Measurements from ENCODE around the gene KCNIP4. TPM values are rescaled to one million over a fixed set of nuclear protein-coding genes. Genes with fewer than 3 reads are reported as not detected.

The KCNIP4 gene
- total and polyA plus RNA-seq, 10 of the 15 experiments (the other 5 are each of a cell fraction or from before 2014, with no cell fraction given) = 0.03 to 0.23 (median 0.13) TPM; not detected in 7

GRCh38 chr4:21113496-21114223, 834.9 kb downstream of the KCNIP4 start:
- WGBS (ENCODE audit: insufficient coverage, insufficient replicate concordance, low lambda C conversion rate, missing lambda C conversion rate) = 25% methylated on average over 3 of the region's 3 CpGs
- in situ Hi-C loops (cut with MboI) = no loop called here
- RAD21 ChIA-PET (ENCODE audit: unreplicated experiment) = no interaction called here
- no peaks in the 10 kb centered on the region for H3K27me3 ChIP-seq (replicated peaks in 1 of 2; ENCODE audit: control insufficient read depth in 2 of 2, insufficient read depth in 2 of 2, low read length in 1 of 2)
- H3K9me3 ChIP-seq (replicated peaks; ENCODE audit: control insufficient read depth, insufficient read depth, low read length) = no peaks in the 10 kb centered on the region
- DNase-seq (ENCODE audit: low read depth, low spot score) (no peak), FAIRE-seq (no peak), ATAC-seq (no peak)
- H3K9ac ChIP-seq (ENCODE audit: control insufficient read depth, insufficient read depth, low read length) = no peak overlapping the region
- H3K79me2 ChIP-seq (ENCODE audit: control insufficient read depth, insufficient read depth, low read length) = no peaks in the 10 kb centered on the region
- no peaks in the 10 kb centered on the region for H3K36me3 ChIP-seq (ENCODE audit: control insufficient read depth in 2 of 2, insufficient read depth in 2 of 2, low read length in 1 of 2)
- BruUV-seq (replicated peaks) = no TSS peak
- no peak overlapping the region for H3K4me3 ChIP-seq
- POLR2A ChIA-PET = no interaction called here
- H3K4me2 ChIP-seq (ENCODE audit: control insufficient read depth, insufficient read depth) = no peak overlapping the region
- TF ChIP-seq JUND (IDR thresholded peaks at IDR 0.05; ENCODE audit: low read depth, low read length) (no peak), MYC (IDR thresholded peaks at IDR 0.05; ENCODE audit: insufficient read depth, insufficient read length, insufficient replicate concordance, low read length, severe bottlenecking) (no peak), MXI1 (IDR thresholded peaks at IDR 0.05; ENCODE audit: low read depth, low read length) (no peak), YY1 (IDR thresholded peaks at IDR 0.05; ENCODE audit: low read depth, low read length) (no peak), CREB1 (IDR thresholded peaks at IDR 0.05; ENCODE audit: low read depth) (no peak), RELA (IDR thresholded peaks at IDR 0.05; ENCODE audit: borderline replicate concordance, partially characterized antibody) (no peak), PML (IDR thresholded peaks at IDR 0.05; ENCODE audit: low read length) (no peak)
- H2AFZ ChIP-seq (ENCODE audit: control insufficient read depth, low read depth, low read length) = no peak overlapping the region
- CTCF ChIA-PET = no interaction called here
- H3K4me1 ChIP-seq (ENCODE audit: control insufficient read depth, insufficient read depth, low read length) = no peaks in the 10 kb centered on the region
- intact Hi-C loops (cut with micrococcal nuclease; ENCODE audit: unreplicated experiment) = no loop called here
- SMC1A ChIA-PET (ENCODE audit: uncharacterized antibody, unreplicated experiment) = interaction anchor here (0.6 to 1.7 kb wide), 3 partner anchors 15 to 119 kb away, joined by 3 to 4 read pairs (median 3); no protein-coding TSS in a partner anchor
- no peak overlapping the region for H3K27ac ChIP-seq (ENCODE audit: control insufficient read depth, insufficient read depth)
- no peaks in the 10 kb centered on the region for H4K20me1 ChIP-seq (ENCODE audit: control insufficient read depth, insufficient read depth)

GRCh38 chr4:21102667-21103066, 845.9 kb downstream of the KCNIP4 start:
- no peak overlapping the region for H2AFZ ChIP-seq (ENCODE audit: control insufficient read depth, low read depth, low read length)
- no peak for DNase-seq (ENCODE audit: low read depth, low spot score)
- TF ChIP-seq MTA2 (IDR thresholded peaks at IDR 0.05; ENCODE audit: low read depth) = peak; percentile 74
- no peak for TF ChIP-seq ZBTB33 (IDR thresholded peaks at IDR 0.05)
- no peak for TF ChIP-seq MEF2A (IDR thresholded peaks at IDR 0.05; ENCODE audit: insufficient read depth, low read depth, low read length)
- no peak for TF ChIP-seq SMAD1 (IDR thresholded peaks at IDR 0.05; ENCODE audit: low read depth, partially characterized antibody)
- TF ChIP-seq HDAC6 (IDR thresholded peaks at IDR 0.05; ENCODE audit: unreplicated experiment) = no peak
- TF ChIP-seq EGR1 (IDR thresholded peaks at IDR 0.05; ENCODE audit: borderline replicate concordance in 1 of 2, low read depth in 2 of 2, low read length in 2 of 2) = no peak
- TF ChIP-seq CHD1 (IDR thresholded peaks at IDR 0.05; ENCODE audit: low read depth, low read length) = no peak
- TF ChIP-seq EP300 (IDR thresholded peaks at IDR 0.05; ENCODE audit: borderline replicate concordance in 1 of 2, control insufficient read depth in 1 of 2, low read depth in 2 of 2, low read length in 2 of 2) = 0 out of 4 replicates have a peak, but pooled peaks of 1 of the 2 experiments have one; percentile 13
- no peak for TF ChIP-seq TCF3 (IDR thresholded peaks at IDR 0.05; ENCODE audit: borderline replicate concordance, insufficient read depth, low read depth, low read length)
- no peak for TF ChIP-seq CREM (IDR thresholded peaks at IDR 0.05; ENCODE audit: low read depth)

More at GRCh38 chr4:21102667-21103066, 845.9 kb downstream of the KCNIP4 start:
- no peak overlapping the region for H3K4me2 ChIP-seq (ENCODE audit: control insufficient read depth, insufficient read depth)
- BruUV-seq (replicated peaks) = no TSS peak
- intact Hi-C loops (cut with micrococcal nuclease; ENCODE audit: unreplicated experiment) = no loop called here
- SMC1A ChIA-PET (ENCODE audit: uncharacterized antibody, unreplicated experiment) = interaction anchor here (2.4 kb wide), 1 partner anchor 12 kb away, joined by 8 read pairs; no protein-coding TSS in a partner anchor
- H3K36me3 ChIP-seq (ENCODE audit: control insufficient read depth in 2 of 2, insufficient read depth in 2 of 2, low read length in 1 of 2) = no peaks in the 10 kb centered on the region
- in situ Hi-C loops (cut with MboI) = no loop called here
- H3K27me3 ChIP-seq (replicated peaks in 1 of 2; ENCODE audit: control insufficient read depth in 2 of 2, insufficient read depth in 2 of 2, low read length in 1 of 2) = no peaks in the 10 kb centered on the region
- ATAC-seq (no peak), FAIRE-seq (no peak)
- H3K9me3 ChIP-seq (replicated peaks; ENCODE audit: control insufficient read depth, insufficient read depth, low read length) = no peaks in the 10 kb centered on the region
- CTCF ChIA-PET = interaction anchor here (1.2 kb wide), 1 partner anchor 12 kb away, joined by 3 read pairs; no protein-coding TSS in a partner anchor
- H3K27ac ChIP-seq (ENCODE audit: control insufficient read depth, insufficient read depth) = no peak overlapping the region
- no peaks in the 10 kb centered on the region for H4K20me1 ChIP-seq (ENCODE audit: control insufficient read depth, insufficient read depth)
- H3K4me1 ChIP-seq (ENCODE audit: control insufficient read depth, insufficient read depth, low read length) = no peaks in the 10 kb centered on the region
- H3K4me3 ChIP-seq = no peak overlapping the region
- H3K79me2 ChIP-seq (ENCODE audit: control insufficient read depth, insufficient read depth, low read length) = no peaks in the 10 kb centered on the region
- POLR2A ChIA-PET = no interaction called here
- no peak overlapping the region for H3K9ac ChIP-seq (ENCODE audit: control insufficient read depth, insufficient read depth, low read length)
- RAD21 ChIA-PET (ENCODE audit: unreplicated experiment) = no interaction called here

Measured in GM12878 (cell line).